HEK293 (cell line): Measurements from ENCODE around the gene PDE1C.

Experiments used
- GLI4 ChIP-seq: fragments of 450-650 bp; formaldehyde crosslinking; IDR thresholded peaks from 2 replicates; pipeline ENCODE4 v1.5.1; 2016; ENCODE audit warnings: missing biosample characterization, missing genetic modification characterization
- KLF16 ChIP-seq: fragments of 450-650 bp; formaldehyde crosslinking; IDR thresholded peaks from 2 replicates; pipeline ENCODE4 v1.5.1; 2017; ENCODE audit warnings: missing biosample characterization, missing genetic modification characterization
- ZBTB1 ChIP-seq: fragments of 450-650 bp; formaldehyde crosslinking; IDR thresholded peaks from 2 replicates; pipeline ENCODE4 v1.5.1; 2016; ENCODE audit warnings: missing biosample characterization, missing genetic modification characterization
- ZNF121 ChIP-seq: fragments of 450-650 bp; formaldehyde crosslinking; IDR thresholded peaks from 2 replicates; pipeline ENCODE4 v1.5.1; 2016; ENCODE audit warnings: missing biosample characterization, missing genetic modification characterization
- ZNF335 ChIP-seq: fragments of 450-650 bp; formaldehyde crosslinking; conservative IDR thresholded peaks from 2 replicates; pipeline ENCODE4 v1.5.1; 2016; ENCODE audit warnings: missing biosample characterization, missing genetic modification characterization
- ZNF404 ChIP-seq: fragments of 450-650 bp; formaldehyde crosslinking; IDR thresholded peaks from 2 replicates; pipeline ENCODE4 v1.5.1; 2017; ENCODE audit warnings: missing biosample characterization, missing genetic modification characterization
- ZNF501 ChIP-seq: fragments of 450-650 bp; formaldehyde crosslinking; IDR thresholded peaks from 2 replicates; pipeline ENCODE4 v1.5.1; 2016; ENCODE audit warnings: missing biosample characterization, missing genetic modification characterization
- TF ChIP-seq, protein P1 (sequence below): fragments of 450-650 bp; formaldehyde crosslinking; IDR thresholded peaks from 2 replicates; pipeline ENCODE4 v1.5.1; 2016; ENCODE audit warnings: missing biosample characterization, missing genetic modification characterization
- TF ChIP-seq, protein P2 (sequence below): fragments of 450-650 bp; formaldehyde crosslinking; IDR thresholded peaks from 2 replicates; pipeline ENCODE4 v1.5.1; 2016; ENCODE audit warnings: missing biosample characterization, missing genetic modification characterization, borderline replicate concordance
- TF ChIP-seq, protein P3 (sequence below): fragments of 450-650 bp; formaldehyde crosslinking; IDR thresholded peaks from 2 replicates; pipeline ENCODE4 v1.5.1; 2016; ENCODE audit warnings: missing biosample characterization, missing genetic modification characterization
- TF ChIP-seq, protein P4 (sequence below): fragments of 450-650 bp; formaldehyde crosslinking; conservative IDR thresholded peaks from 2 replicates; pipeline ENCODE4 v1.5.1; 2016; ENCODE audit warnings: low read depth, missing biosample characterization, missing genetic modification characterization

DNA sequence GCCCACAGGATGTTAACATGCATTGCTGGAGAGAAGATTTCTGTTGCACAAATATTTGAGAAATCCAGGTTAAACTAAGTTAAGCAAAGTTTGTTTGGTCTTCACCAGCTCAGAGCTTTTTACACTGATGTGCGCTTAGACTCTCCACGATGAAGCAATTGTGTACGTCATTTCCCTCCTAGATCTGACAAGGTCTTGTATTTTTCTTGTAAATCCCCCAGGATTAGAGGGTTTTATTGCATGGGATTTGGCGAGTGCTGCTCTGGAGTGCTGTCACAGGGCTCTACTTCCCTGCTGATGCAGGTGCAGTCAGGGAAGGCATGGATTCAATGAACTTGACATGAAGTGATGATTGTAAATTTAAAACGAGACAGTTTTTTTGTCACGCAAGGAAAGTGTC lies 173.3 kb downstream of the PDE1C start:
- no peak for TF ChIP-seq GLI4 (tag by site-specific recombination)
- TF ChIP-seq ZBTB1 (tag by site-specific recombination): no peak
- no peak for TF ChIP-seq ZNF501 (tag by site-specific recombination)
- TF ChIP-seq, protein P1, sequence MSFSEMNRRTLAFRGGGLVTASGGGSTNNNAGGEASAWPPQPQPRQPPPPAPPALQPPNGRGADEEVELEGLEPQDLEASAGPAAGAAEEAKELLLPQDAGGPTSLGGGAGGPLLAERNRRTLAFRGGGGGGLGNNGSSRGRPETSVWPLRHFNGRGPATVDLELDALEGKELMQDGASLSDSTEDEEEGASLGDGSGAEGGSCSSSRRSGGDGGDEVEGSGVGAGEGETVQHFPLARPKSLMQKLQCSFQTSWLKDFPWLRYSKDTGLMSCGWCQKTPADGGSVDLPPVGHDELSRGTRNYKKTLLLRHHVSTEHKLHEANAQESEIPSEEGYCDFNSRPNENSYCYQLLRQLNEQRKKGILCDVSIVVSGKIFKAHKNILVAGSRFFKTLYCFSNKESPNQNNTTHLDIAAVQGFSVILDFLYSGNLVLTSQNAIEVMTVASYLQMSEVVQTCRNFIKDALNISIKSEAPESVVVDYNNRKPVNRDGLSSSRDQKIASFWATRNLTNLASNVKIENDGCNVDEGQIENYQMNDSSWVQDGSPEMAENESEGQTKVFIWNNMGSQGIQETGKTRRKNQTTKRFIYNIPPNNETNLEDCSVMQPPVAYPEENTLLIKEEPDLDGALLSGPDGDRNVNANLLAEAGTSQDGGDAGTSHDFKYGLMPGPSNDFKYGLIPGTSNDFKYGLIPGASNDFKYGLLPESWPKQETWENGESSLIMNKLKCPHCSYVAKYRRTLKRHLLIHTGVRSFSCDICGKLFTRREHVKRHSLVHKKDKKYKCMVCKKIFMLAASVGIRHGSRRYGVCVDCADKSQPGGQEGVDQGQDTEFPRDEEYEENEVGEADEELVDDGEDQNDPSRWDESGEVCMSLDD (tag by site-specific recombination): no peak
- TF ChIP-seq ZNF121 (tag by site-specific recombination): no peak
- TF ChIP-seq ZNF335: no peak
- TF ChIP-seq, protein P2, sequence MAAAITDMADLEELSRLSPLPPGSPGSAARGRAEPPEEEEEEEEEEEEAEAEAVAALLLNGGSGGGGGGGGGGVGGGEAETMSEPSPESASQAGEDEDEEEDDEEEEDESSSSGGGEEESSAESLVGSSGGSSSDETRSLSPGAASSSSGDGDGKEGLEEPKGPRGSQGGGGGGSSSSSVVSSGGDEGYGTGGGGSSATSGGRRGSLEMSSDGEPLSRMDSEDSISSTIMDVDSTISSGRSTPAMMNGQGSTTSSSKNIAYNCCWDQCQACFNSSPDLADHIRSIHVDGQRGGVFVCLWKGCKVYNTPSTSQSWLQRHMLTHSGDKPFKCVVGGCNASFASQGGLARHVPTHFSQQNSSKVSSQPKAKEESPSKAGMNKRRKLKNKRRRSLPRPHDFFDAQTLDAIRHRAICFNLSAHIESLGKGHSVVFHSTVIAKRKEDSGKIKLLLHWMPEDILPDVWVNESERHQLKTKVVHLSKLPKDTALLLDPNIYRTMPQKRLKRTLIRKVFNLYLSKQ (tag by site-specific recombination): no peak
- TF ChIP-seq, protein P3, sequence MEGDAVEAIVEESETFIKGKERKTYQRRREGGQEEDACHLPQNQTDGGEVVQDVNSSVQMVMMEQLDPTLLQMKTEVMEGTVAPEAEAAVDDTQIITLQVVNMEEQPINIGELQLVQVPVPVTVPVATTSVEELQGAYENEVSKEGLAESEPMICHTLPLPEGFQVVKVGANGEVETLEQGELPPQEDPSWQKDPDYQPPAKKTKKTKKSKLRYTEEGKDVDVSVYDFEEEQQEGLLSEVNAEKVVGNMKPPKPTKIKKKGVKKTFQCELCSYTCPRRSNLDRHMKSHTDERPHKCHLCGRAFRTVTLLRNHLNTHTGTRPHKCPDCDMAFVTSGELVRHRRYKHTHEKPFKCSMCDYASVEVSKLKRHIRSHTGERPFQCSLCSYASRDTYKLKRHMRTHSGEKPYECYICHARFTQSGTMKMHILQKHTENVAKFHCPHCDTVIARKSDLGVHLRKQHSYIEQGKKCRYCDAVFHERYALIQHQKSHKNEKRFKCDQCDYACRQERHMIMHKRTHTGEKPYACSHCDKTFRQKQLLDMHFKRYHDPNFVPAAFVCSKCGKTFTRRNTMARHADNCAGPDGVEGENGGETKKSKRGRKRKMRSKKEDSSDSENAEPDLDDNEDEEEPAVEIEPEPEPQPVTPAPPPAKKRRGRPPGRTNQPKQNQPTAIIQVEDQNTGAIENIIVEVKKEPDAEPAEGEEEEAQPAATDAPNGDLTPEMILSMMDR (tag by site-specific recombination): no peak
- no peak for TF ChIP-seq ZNF404 (tag by site-specific recombination)
- no peak for TF ChIP-seq KLF16 (tag by site-specific recombination)
- TF ChIP-seq, protein P4, sequence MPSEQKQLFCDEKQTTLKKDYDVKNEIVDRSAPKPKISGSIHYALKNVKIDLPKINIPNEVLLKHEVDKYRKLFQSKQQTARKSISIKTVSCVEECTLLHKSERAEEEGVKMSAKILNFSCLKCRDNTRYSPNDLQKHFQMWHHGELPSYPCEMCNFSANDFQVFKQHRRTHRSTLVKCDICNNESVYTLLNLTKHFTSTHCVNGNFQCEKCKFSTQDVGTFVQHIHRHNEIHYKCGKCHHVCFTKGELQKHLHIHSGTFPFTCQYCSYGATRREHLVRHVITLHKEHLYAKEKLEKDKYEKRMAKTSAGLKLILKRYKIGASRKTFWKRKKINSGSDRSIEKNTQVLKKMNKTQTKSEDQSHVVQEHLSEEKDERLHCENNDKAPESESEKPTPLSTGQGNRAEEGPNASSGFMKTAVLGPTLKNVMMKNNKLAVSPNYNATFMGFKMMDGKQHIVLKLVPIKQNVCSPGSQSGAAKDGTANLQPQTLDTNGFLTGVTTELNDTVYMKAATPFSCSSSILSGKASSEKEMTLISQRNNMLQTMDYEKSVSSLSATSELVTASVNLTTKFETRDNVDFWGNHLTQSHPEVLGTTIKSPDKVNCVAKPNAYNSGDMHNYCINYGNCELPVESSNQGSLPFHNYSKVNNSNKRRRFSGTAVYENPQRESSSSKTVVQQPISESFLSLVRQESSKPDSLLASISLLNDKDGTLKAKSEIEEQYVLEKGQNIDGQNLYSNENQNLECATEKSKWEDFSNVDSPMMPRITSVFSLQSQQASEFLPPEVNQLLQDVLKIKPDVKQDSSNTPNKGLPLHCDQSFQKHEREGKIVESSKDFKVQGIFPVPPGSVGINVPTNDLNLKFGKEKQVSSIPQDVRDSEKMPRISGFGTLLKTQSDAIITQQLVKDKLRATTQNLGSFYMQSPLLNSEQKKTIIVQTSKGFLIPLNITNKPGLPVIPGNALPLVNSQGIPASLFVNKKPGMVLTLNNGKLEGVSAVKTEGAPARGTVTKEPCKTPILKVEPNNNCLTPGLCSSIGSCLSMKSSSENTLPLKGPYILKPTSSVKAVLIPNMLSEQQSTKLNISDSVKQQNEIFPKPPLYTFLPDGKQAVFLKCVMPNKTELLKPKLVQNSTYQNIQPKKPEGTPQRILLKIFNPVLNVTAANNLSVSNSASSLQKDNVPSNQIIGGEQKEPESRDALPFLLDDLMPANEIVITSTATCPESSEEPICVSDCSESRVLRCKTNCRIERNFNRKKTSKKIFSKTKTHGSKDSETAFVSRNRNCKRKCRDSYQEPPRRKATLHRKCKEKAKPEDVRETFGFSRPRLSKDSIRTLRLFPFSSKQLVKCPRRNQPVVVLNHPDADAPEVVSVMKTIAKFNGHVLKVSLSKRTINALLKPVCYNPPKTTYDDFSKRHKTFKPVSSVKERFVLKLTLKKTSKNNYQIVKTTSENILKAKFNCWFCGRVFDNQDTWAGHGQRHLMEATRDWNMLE: no peak
